Activated effector memory CD4-positive, alpha-beta T cell treated with Interleukin-2 at 50 U/mL for 16 hours (primary cell): Measurements from ENCODE around the gene DGKD.

Experiments used
- DNase-seq: peaks from one replicate; pipeline ENCODE4 v3.0.0-alpha.2; 2020

Gene DGKD

DNA sequence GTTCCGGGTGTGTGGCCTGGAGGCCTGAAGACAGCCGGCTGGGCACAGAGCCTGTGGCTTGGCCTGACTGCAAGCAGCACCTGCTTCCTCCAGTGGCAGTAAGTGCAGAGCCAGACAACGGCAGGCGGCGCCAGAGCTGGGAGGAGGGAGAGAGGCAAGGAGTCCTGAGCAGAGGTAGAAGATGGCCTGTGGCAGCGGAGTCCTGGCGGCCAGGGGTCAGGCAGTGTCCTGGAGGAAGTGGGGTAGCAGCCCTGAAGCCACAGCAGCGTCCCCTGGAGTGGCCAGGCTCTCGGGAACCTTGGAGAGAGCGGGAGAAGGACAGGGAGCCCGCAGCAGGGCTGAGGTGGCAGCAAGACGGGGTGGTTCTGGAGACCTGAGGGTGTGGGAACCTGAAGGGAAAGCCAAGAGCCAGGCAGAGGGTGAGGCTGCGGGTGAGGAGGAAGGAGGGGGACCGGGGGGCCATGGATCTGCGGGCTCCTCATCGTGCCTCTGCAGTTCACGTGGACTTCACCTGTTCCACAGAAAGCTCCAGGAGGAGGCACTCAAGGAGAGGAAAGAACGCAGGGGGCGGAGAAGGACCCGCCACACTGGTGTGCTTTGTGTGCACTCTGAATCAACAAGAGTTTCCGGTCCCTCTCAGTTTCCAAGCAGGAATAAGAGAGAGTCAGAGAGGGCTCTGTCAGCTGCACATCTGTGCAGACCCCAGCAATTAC is 126.4 kb downstream of the DGKD start:
- DNase-seq: no peak

DNA sequence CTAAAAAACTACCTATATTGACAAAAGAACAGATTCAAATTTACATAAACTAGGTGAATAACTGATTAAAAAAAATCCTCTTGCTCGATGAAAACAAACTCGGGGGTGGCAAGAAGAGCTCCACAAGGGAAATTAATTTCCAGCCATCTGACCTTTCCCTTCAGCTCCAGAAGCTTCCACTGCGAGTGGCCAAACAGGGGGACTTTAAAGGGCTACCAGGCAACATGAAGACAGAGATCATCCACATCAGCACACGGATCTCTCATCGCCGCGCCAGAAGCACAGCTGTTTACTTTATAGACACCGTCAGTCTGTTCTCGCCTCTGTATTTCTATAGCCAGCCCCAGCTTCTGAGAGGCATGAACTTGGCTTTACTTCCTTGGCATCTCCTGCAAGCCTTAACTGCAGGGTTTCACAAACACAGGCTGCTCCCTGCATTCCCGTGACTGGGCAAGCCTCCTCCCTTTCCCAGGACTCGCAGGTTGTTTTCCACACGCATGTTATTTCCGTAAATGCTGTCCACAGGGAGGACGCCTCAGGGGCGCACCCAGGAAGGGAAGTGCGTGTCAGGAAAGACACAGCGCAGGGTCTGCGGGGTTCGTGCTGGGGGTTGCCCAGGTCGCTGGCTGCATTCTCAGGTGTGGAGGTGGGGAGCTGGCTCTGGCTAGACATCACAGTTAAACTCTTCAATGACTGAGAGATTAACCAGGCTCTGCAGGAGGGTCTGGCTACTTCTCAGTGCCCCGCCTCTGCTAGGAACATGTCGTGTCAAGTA is 127.3 kb downstream of the DGKD start:
- DNase-seq: no peak

DNA sequence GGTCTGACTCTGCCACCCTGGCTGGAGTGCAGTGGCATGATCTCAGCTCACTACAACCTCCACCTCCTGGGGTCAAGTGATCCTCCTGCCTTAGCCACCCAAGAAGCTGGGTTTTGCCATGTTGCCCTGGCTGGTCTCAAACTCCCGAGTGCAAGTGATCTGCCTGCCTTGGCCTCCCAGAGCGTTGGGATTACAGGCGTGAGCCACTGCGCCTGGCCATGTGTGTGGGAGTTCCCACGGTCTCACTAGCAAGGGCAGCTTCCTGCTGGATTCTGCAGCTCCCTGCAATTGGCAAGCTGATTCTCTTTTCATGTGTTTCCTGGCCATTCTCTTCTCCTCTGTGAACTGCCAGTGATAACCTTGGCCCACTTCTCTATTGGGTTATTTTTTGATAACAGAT is 128.3 kb downstream of the DGKD start:
- DNase-seq: no peak

DNA sequence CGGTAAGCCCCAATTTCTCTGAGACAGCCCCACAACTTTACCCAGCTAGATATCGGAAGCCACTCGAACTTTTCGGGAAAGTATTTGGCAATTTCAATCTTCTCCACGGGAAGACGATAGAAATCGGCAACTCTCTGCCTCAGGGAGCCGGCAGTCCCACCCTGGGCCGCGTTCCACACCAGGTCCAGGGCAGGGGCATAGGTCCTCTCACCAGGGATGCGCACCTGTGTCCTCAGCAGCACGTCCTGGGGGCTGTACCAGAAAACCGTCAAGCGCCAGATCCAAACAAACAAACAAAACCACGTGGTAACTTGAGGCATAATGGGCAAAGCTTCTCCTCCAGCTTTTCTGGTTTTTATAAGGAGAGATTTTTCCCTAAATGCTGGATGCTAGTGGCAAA is 131.4 kb downstream of the DGKD start:
- no peak for DNase-seq

DNA sequence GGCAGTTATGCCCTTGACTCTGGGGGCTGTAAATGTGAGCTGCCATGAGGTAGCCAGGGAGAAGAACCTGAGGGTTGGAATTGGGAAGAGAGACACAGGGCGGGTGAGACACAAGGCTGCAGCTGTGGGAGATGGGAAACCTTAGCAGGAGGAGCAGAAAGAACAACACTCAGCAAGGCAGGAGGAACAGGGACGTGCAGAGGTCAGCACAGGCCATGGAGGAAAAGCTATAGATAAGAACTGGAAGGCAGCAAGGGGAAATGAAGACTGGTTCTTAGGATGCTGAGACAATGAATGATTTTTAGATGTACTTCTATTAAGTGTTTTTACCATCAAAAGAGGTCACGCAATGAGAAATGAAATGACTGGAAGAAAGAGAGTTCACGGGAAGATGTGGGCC is 132.1 kb downstream of the DGKD start:
- DNase-seq: no peak

DNA sequence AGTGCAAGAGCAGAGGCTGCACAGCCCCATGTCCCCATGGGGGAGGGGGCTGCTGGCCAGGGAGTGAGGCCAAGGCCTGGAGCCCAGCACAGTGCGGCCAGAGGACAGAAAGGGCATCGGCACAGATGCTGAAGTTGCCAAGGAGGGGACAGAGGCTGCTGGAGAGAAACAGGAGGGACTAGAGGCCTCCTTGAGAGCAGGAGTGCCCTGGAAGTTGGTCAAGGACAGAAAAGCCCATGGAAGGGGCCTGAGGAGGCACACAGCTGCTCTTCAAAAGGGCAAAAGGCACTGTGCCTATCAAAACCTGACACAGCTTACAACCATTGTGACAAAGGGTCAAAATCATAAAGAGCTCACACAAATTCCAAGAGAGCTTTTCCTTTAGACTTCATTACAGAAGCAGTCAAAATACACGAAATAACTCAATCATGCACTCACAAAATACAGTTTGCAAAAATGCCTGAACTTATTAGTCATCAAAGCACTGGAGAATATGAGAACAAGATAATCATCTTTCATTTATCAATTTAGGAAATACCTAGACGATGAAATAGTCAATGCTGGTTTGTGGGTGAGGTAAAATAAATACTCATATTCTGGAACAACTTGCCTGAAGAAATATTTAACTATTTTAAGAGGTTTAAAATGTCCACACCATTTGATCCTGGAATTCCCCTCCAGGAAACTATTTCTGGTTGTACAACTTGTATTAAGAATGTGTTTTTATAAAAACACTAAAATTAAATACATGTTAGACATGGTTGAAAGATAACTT is 132.7 kb downstream of the DGKD start:
- DNase-seq: no peak

DNA sequence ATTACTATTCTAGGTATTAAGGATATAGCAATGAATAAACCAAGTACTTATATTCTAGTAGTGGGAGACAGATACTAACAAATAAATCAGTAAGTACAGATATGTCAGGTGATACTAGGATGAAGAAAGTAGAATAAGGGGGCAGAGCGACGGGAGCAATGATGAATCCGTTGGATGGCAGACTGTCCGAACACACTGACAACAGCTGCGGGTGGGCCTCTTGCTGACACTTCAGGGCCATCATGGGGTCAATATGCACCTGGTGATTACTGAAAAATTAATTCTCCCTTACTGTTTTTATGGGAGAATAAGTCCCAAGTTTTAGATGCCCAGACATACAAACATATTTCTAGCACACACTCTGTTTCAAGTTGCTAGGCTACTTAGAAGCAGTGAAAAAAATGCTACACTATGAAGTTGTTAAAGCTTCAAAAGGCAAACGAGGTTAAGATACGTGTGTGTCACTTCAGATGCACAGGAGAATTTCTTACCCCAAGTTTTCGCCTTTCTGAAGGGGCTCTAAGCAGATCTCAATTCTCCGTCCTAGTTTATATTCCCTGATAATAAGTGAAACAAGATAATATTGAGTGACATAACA is 133.6 kb downstream of the DGKD start:
- DNase-seq: no peak

DNA sequence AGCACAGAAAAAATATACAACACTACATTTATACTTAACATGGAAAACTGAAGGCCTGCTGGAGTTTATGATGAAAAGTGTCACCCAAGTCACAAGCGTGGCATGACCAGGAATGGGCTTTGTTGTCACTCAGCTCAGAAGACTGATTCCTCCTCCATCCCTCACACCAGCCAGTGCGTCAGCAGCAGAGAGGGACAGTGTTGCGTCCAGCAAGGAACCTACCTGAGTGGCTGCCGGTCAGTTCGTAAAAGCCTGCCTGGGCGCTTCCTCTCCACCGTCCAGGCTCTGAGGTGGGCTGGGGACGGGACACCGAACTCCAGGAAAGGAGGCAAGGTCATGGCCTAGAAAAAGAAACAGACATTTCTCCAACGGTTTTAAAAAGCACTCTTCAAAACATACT is 134.8 kb downstream of the DGKD start:
- DNase-seq: no peak

DNA sequence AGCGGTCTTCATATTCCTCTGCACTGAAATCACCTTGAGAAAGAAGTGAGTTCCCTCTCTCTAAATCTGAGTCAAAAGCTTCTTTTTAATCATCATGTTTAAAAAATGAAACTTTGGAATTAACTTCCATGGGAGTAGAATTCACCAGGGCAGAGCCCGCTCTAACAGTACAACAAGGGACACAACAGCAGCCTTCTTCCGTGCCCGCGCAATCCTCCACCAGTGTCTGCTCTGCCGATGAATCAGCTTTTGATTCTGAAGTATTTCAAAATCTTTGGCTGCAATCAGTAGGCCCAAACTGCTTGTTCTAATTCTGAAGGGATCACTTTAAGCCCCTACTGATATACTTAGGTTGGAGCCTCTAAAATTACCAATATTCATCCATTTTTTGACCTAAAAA is 135.4 kb downstream of the DGKD start:
- no peak for DNase-seq

DNA sequence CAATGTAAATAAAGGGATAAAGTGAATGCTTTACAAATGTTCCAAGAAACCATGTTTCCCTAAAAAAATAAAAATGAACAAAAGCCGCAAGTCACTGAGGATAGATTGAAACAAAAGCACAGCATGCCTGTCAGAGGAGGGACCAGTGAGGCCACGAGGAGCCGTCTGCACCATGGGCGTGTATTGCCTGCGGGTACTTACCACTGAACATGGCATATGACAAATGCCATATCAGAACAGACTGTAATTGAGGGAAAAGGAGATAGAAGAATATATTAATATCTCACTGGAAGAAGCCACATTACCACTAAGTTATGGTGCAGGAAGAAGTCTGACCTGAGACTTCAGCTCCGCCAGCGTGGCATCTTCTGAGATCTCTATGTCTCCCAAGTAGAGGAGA is 136.5 kb downstream of the DGKD start:
- DNase-seq: no peak

DNA sequence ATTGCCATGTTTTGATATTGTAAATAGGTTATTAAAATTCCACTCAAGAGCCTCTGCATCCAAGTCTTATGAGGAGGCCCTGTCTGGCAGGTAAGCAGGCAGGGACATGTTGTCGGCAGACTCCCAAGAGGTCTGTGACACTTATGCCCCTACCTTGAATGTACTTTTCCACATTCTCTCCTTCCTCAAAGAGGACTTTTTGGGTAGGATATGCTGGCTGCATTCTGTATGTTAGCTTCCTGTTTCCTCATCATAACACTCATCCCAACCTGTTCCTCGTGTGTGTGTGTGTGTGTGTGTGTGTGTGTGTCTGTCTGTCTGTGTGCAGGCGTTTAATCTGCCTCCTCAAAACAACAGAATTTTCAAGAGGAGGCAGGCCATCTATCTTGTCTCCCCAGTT is 137.0 kb downstream of the DGKD start:
- DNase-seq: no peak

DNA sequence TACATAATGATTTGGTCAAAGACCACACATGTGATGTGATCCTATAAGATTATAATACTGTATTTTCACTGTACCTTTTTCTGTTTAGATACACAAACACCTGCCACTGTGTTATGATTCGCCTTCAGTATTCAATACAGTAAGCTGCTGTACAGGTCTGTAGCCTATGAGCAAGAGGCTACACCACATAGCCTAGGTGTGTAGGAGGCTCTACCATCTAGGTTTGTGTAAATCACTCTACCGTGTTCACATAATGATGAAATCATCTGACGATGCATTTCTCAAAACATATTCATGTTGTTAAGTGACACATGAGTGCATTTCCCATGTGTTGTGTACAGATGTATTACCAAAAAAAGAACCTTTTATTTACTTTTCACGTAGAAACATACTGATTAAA is 137.8 kb downstream of the DGKD start:
- no peak for DNase-seq

DNA sequence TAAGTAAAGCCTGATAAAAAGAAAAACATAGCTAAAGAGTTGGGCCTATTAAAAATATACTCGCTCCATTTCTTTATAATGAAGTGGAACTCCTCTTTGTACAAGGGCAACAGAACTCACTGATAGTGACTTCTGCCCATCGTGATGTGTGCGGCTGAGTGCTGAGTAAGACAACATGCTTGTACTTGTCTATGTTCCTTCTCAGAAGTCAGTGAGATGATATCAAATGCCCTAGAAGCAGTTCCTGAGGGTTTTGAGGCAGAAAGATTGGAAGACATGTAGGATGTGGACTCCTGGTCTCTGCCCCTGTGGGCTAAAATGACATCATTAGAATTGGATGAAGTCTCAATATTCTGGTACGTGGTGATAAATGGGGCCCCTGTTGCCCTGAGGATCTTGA is 138.5 kb downstream of the DGKD start:
- DNase-seq: no peak

DNA sequence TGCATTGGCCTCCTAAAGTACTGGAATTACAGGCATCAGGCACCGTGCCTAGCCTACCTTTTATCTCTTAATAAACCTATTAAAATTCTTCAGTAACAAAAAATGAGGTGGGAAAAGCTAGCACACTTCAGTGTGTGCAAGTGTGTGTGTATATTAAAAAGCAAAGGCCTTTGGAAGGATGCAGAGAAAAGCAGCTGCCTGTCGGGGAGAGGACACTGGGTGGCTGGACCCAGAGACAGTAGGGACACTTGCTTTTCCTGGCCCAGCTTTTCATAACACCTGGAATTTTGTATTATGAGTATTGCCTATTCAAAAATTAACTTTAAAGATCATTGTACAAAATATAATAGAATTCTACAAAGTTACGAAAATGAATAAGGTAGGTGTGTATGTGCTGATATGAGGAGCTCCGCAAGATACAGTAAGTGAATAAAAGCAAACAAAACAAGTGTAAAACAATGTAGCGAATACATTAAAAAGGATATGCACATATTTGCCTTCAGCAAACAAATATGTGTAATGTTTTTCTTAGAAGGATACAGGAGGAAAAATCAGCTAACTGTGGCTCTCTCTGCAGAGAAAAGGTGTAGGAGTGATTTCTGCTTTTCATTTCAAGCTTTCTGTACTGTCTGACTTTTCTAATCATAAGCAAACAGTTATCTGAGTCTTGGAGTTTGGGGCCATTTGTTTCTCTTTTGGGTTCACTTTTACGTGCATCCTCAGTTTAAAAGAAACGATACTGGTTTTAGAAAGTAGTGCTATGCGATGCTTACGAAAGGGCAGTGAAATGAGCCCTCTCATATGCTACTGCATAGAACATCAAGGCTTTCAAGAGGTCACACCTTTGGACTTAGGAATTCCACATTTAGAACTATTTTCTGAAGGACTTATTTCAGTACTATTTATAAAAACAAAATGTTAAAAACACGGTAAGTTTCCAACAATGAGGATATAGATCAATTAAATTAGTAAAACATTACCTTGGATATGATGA is 141.5 kb downstream of the DGKD start:
- DNase-seq: no peak

DNA sequence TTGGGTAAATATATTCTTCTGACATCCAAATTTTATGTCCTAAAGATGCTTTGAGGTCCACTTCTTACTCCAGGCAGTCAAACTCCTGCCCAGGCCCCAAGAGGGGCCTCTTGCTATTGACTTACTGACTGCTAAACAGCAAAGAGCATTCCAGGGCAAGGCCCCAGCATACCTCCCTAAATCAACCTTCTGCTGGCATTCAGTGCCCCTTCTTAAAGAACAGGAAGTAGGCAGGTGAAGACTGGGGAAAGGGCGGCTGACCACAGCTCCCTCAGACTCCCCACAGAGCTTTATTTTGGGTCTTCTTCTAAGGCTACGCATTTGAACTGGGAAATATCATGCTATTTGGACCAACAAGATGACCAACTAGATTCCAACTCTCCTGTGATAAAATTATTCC is 143.4 kb downstream of the DGKD start:
- DNase-seq: no peak

DNA sequence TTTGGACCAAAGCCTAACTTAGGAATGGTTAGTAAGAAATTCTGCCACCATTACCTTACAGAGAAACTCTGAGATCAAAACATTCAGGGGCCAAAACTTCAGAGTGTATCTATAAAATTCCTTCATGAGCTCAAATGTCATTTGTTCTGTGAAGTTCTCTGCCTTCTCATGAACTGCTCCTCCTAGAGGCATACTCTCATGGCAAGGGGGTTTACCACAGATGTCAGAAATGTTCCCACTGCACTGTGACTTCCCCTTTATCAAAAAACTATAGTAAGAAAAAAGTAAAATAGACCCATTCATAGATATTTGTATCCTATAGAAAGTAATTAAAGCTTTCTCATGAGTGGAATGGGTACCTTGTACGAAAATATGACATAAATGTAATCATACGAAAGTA is 143.8 kb downstream of the DGKD start:
- no peak for DNase-seq

DNA sequence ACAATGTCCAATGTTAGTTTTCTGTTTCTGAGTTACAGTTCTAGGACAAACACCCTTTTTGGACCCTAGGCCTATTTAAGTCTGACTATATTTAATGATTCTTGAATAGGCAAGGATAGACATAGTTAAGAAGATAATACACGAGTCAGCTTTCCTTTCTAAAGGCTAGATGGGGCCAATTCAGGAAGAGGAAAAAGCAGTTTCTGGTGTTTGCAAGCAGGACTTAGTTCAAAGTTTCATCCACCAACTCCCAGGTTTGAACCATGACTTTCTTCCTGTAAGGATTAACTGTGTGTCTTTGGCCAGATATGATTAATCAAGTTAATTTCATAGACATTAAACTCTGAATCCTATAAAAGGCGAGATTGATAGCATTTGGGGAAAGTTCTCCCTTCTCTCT is 145.6 kb downstream of the DGKD start:
- DNase-seq: no peak

DNA sequence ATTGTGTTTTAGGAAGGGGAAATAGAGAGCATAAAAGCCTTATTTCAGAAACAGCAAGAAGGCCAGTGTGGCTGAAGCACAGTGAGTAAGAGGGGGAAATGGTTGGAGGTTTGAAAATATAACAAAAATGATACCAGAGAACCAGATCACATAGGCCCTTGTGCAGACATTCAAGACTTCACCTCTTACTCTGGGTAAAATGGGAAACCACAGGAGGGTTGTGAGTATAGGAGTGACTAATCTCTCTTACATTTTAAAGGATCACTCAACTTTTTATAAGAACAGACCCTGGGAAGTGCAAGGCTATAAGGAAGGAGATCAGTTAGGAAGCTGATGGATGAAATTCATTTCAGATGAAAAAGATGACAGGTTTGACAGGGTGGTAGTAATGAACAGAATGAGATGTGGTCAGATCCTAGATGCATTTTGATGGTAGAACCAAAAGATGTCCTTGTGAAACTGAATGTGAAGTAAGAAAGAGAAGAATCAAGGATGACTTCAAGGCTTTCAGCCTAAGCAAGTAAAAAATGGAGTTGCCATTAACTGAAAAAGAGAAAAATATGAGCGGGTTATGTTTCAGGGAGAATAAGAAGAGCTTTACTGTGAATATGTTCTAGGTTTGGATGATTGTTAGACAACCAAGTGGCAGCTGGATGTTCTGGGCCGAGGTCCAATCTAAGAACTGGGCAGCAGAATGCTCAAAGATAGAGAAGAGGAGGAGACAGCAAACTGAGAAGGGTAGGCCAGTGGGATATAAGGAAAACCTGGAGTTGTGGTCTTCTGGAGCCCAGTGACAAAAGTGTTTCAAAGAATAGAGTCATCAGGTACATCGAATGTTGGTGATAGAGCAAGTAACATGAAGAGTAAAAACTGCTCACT is 147.1 kb downstream of the DGKD start:
- no peak for DNase-seq

DNA sequence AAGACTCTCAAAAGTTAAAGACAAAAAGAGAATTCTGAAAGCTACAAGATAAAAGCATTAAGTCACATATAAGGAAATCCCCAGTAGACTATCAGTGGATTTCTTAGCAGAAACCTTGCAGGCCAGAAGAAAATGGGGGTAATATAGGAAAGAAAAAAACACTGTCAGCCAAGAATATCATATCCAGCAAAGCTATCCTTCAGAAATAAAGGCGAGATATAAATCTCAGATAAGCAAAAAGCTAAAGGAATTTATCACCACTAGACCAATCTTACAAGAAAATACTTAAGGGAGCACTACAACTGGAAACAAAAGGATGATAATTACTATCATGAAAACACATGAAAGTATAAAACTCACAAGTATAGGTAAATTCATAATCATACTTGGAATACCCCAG is 149.2 kb downstream of the DGKD start:
- no peak for DNase-seq

DNA sequence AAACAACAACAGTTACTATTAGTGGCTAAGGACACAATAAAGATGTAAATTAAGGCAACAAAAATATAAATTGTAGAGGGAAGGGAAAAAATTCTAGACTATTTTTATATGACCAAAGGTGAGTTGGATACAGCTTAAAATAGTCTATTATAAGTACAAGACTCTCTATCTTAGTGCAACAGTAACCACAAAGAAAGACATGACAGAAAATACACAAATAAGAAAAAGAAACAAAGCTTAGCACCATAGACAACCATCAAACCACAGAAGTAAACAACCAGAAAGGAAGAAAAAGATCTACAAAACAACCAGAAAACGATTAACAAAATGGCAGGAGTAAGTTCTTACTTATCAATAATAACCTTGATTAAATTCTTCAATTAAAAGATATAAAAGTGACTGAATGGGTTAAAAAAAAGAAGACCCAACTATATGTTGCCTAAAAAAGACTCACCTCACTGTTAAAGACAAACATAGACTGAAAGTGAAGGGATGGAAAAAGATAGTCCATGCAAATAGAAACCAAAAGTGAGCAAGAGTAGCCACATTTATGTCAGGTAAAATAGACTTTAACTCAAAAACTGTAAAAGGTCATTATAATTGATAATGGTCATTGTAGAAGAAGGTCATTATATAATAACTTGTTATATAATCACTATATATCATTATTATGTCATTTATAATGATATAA is 149.8 kb downstream of the DGKD start:
- DNase-seq: no peak
